ENCODE results near the gene CDKN2B-AS1. TPM values are rescaled to one million over a fixed set of nuclear protein-coding genes. Genes with fewer than 3 reads are reported as not detected.

Gene CDKN2B-AS1
- total and polyA plus RNA-seq, 3 donors from 2014 or later = 2.2 to 3.5 (median 3.0) TPM

DNA sequence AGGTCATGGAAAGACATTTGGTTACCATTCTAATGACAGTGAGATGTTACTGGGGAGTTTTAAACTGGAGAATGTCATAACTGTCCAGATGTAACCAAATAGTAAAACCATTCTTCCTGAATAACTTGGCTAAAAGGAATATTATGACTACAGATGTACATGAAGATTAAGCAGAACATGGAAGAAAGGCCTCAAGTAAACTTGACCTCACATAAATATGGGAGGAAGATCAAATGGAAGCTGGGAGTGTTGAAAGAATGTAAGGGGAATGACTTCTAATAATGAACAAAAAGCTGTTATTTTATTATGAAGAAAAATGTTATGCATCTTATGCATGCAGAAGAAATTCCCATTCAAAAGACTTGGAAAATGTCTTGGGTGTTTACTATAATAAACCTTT is 122.2 kb downstream of the CDKN2B-AS1 start:
- H3K36me3 ChIP-seq (ENCODE audit: low read depth, missing control alignments) = no peaks in the 10 kb centered on the region
- TF ChIP-seq POLR2A (IDR thresholded peaks at IDR 0.05) = no peak
- TF ChIP-seq, protein P1, sequence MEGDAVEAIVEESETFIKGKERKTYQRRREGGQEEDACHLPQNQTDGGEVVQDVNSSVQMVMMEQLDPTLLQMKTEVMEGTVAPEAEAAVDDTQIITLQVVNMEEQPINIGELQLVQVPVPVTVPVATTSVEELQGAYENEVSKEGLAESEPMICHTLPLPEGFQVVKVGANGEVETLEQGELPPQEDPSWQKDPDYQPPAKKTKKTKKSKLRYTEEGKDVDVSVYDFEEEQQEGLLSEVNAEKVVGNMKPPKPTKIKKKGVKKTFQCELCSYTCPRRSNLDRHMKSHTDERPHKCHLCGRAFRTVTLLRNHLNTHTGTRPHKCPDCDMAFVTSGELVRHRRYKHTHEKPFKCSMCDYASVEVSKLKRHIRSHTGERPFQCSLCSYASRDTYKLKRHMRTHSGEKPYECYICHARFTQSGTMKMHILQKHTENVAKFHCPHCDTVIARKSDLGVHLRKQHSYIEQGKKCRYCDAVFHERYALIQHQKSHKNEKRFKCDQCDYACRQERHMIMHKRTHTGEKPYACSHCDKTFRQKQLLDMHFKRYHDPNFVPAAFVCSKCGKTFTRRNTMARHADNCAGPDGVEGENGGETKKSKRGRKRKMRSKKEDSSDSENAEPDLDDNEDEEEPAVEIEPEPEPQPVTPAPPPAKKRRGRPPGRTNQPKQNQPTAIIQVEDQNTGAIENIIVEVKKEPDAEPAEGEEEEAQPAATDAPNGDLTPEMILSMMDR (IDR thresholded peaks at IDR 0.05) = no peak
- no peak for DNase-seq
- no peaks in the 10 kb centered on the region for H3K4me1 ChIP-seq
- intact Hi-C loops (cut with DNase I; ENCODE audit: low total_unique reads) = no loop called here
- H3K27me3 ChIP-seq = no peaks in the 10 kb centered on the region
- H3K27ac ChIP-seq = no peak overlapping the region
- H3K9me3 ChIP-seq = no peaks in the 10 kb centered on the region
- no peak overlapping the region for H3K4me3 ChIP-seq

DNA sequence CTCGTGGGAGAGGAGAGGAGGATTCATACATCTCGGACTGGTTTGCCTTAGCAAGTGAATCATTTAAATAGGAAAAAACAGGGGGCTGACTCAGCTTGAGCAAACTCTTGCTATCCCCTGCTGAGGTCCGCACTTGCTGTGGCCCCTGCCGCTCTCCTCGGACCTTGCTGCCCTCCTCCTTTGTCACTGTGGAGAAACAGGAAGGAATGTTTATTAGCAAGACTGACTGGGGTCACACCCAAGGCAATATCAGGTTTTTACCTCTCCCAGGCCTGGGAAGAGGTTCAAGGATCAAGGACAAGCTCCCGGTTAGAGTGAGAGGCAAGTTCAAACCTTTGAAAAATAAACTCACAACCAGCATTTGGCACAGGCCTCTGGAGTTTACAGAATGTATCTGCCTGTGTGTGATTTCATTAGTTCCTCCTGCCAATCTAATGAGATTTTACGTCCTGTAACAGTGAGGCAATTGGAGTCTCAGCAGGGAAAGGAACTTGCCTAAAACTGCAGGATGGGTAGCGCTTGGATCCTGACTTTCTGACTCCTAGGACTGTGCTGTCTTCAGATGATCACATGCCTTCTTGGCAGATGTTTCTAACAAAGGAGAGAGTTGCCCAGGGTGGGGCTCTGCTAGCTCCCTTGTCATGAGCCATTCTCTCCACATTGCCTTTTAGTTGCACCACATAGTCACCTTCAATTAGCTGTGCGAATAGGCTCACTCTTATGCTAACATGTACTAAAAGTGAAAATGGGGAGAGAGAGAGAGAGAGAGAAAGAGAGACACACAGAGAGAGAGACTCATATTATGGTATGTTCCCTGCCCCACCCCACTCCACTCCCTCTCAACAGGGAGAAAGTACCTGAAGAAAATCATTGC is 123.2 kb downstream of the CDKN2B-AS1 start:
- Histone ChIP-seq H3K4me1 (no peaks in the 10 kb centered on the region), H3K27ac (no peak overlapping the region), H3K4me3 (no peak overlapping the region), H3K27me3 (no peaks in the 10 kb centered on the region), H3K9me3 (no peaks in the 10 kb centered on the region), H3K36me3 (ENCODE audit: low read depth, missing control alignments) (no peaks in the 10 kb centered on the region)
- TF ChIP-seq, protein P1 (IDR thresholded peaks at IDR 0.05) = no peak
- no peak for TF ChIP-seq POLR2A (IDR thresholded peaks at IDR 0.05)
- no peak for DNase-seq
- intact Hi-C loops (cut with DNase I; ENCODE audit: low total_unique reads) = no loop called here
- 51 to 53% methylated on average over 9 of the region's 9 CpGs for WGBS, 2 donors

DNA sequence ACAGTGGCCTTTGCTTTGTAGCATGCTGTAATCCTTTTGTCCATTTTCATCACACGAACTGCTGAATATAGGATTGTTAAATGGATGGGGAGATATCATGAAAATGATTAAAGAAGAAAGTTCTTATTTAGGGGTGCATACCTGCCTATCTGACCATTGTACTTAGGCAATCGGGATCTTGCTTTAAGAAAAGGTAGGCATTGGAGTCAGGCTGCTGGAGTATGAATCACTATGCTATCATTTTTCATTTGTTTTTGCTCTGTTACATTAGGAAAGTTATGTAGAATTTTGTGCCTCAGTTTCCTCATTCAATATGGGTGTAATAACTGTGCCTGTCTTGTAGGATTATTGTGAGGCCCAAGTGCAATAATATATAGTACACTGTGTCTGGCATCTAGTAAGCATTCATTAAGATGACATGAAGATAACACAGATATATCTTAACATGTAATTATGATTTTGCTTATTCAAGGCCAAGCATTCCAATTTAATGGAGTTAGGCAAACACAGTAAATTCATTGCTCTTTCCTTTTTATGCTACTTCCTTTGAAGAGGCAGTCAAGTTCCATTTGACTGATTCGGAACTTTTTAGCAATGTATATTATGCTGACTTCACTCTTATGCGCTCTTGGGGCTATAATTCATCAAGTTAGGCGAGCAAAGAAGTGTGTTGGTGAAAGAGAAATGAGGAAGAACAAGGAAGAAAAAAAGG is 124.4 kb downstream of the CDKN2B-AS1 start:
- no peaks in the 10 kb centered on the region for H3K36me3 ChIP-seq (ENCODE audit: low read depth, missing control alignments)
- H3K27me3 ChIP-seq = no peaks in the 10 kb centered on the region
- intact Hi-C loops (cut with DNase I; ENCODE audit: low total_unique reads) = no loop called here
- H3K4me3 ChIP-seq = no peak overlapping the region
- no peaks in the 10 kb centered on the region for H3K4me1 ChIP-seq
- H3K27ac ChIP-seq = no peak overlapping the region
- H3K9me3 ChIP-seq = no peaks in the 10 kb centered on the region
- no peak for TF ChIP-seq POLR2A (IDR thresholded peaks at IDR 0.05)
- TF ChIP-seq, protein P1 (IDR thresholded peaks at IDR 0.05) = no peak
- 80 to 83% methylated on average over 5 of the region's 5 CpGs for WGBS, 2 donors
- no peak for DNase-seq

DNA sequence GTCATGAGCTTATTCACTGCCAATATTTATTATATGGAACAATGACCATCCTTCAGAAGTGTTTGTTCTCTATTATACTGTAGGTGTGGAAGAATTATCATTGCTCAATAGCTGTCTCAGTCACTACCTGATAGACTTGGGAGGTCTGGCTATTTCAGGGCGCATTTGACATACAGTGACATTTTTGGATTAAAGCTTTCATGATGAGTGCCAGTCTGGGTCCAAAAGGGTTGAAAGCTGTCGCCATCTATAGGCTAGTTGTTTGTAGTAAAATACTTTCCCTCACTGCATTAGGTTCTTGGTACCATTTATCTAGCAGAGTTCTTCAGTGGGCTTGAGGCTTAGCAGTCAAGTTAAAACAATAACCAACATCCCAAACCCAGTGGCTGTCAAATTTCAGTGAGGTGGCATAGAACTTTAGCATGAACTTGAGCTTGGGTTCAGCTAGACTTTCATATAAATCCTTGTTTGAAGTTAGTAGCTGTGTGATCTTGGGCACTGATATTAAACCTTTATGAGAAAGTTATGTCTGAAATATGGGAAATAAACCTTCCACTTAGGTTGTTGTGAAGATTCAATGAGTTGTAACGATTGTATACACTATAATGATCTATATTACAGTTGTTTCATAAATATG is 125.0 kb downstream of the CDKN2B-AS1 start:
- TF ChIP-seq, protein P1 (IDR thresholded peaks at IDR 0.05) = peak in 1 of 3 experiments; percentile 18
- no peak for TF ChIP-seq POLR2A (IDR thresholded peaks at IDR 0.05)
- H3K27ac ChIP-seq = no peak overlapping the region
- intact Hi-C loops (cut with DNase I; ENCODE audit: low total_unique reads) = no loop called here
- no peaks in the 10 kb centered on the region for H3K27me3 ChIP-seq
- no peaks in the 10 kb centered on the region for H3K36me3 ChIP-seq (ENCODE audit: low read depth, missing control alignments)
- 61 to 66% methylated on average over 3 of the region's 3 CpGs for WGBS, 2 donors
- H3K9me3 ChIP-seq = no peaks in the 10 kb centered on the region
- H3K4me1 ChIP-seq = no peaks in the 10 kb centered on the region
- no peak for DNase-seq
- no peak overlapping the region for H3K4me3 ChIP-seq
